Measurements from ENCODE around the gene THAP7. TPM values are rescaled to one million over a fixed set of nuclear protein-coding genes. Genes with fewer than 3 reads are reported as not detected.

THAP7 gene
- total and polyA plus RNA-seq, 2 experiments from 2014 or later = 21.8 to 25.9 TPM

DNA sequence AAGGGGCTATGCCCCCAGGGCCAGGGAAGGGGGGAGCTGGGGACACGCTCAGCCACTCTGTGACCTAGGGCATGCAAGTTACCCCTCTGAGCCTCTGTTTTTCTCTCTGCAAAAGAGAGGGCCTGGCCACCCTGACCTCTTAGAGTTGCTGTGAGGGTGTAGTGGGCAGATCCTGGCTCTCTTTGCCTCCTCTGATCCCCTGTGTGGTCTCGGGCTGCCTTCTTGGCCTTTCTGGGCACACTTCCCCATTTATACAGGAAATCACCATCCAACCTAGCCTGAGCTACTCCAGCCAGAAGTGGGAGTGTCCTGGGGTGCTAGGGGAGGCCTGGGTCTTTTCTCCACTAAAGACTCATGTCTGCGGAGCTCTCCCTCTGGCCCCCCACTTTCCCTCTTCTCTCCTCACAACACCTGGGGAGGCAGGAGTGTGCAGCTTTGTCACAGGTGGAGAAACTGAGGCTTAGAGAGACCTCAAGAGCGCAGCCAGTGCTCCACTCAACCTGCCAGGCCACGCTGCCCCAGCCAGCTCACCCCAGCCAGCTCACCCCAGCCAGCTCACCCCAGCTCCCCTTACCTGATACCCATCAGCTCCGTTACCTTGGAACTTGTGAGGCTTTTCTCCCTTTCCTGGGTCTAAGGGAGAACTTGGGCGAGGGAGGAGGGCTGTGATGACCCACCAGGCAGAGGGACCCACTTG, 33.5 kb downstream of the THAP7 start:
- no peaks in the 10 kb centered on the region for H3K79me2 ChIP-seq (replicated peaks; ENCODE audit: insufficient read depth)
- peak; percentile 4 for ATAC-seq
- Mint-ChIP-seq H3K4me3 (no peak overlapping the region), H3K9me3 (no peaks in the 10 kb centered on the region), H3K27me3 (ENCODE audit: insufficient read depth, low read depth, poor library complexity) (peaks cover 52% of the 10 kb centered on the region), H3K27ac (no peak overlapping the region), H3K4me1 (peaks cover 22% of the 10 kb centered on the region), H3K36me3 (ENCODE audit: low read depth) (no peaks in the 10 kb centered on the region; the same call in 2 of the 3 replicates)
- no peak for TF ChIP-seq STAT1 (IDR thresholded peaks at IDR 0.05; ENCODE audit: unreplicated experiment)
- TF ChIP-seq, protein P1, sequence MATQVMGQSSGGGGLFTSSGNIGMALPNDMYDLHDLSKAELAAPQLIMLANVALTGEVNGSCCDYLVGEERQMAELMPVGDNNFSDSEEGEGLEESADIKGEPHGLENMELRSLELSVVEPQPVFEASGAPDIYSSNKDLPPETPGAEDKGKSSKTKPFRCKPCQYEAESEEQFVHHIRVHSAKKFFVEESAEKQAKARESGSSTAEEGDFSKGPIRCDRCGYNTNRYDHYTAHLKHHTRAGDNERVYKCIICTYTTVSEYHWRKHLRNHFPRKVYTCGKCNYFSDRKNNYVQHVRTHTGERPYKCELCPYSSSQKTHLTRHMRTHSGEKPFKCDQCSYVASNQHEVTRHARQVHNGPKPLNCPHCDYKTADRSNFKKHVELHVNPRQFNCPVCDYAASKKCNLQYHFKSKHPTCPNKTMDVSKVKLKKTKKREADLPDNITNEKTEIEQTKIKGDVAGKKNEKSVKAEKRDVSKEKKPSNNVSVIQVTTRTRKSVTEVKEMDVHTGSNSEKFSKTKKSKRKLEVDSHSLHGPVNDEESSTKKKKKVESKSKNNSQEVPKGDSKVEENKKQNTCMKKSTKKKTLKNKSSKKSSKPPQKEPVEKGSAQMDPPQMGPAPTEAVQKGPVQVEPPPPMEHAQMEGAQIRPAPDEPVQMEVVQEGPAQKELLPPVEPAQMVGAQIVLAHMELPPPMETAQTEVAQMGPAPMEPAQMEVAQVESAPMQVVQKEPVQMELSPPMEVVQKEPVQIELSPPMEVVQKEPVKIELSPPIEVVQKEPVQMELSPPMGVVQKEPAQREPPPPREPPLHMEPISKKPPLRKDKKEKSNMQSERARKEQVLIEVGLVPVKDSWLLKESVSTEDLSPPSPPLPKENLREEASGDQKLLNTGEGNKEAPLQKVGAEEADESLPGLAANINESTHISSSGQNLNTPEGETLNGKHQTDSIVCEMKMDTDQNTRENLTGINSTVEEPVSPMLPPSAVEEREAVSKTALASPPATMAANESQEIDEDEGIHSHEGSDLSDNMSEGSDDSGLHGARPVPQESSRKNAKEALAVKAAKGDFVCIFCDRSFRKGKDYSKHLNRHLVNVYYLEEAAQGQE (IDR thresholded peaks at IDR 0.05; ENCODE audit: unreplicated experiment) = no peak
- no peak for TF ChIP-seq CREB1 (CRISPR knock-in tag; IDR thresholded peaks at IDR 0.05; ENCODE audit: low read depth)
- no peak for TF ChIP-seq JUNB (IDR thresholded peaks at IDR 0.05; ENCODE audit: unreplicated experiment)
- no peak for TF ChIP-seq EZH2 (IDR thresholded peaks at IDR 0.05; ENCODE audit: low read depth, unreplicated experiment)
- no peak for TF ChIP-seq ZNF331 (CRISPR knock-in tag; IDR thresholded peaks at IDR 0.05; ENCODE audit: low read depth)
- TF ChIP-seq, protein P2, sequence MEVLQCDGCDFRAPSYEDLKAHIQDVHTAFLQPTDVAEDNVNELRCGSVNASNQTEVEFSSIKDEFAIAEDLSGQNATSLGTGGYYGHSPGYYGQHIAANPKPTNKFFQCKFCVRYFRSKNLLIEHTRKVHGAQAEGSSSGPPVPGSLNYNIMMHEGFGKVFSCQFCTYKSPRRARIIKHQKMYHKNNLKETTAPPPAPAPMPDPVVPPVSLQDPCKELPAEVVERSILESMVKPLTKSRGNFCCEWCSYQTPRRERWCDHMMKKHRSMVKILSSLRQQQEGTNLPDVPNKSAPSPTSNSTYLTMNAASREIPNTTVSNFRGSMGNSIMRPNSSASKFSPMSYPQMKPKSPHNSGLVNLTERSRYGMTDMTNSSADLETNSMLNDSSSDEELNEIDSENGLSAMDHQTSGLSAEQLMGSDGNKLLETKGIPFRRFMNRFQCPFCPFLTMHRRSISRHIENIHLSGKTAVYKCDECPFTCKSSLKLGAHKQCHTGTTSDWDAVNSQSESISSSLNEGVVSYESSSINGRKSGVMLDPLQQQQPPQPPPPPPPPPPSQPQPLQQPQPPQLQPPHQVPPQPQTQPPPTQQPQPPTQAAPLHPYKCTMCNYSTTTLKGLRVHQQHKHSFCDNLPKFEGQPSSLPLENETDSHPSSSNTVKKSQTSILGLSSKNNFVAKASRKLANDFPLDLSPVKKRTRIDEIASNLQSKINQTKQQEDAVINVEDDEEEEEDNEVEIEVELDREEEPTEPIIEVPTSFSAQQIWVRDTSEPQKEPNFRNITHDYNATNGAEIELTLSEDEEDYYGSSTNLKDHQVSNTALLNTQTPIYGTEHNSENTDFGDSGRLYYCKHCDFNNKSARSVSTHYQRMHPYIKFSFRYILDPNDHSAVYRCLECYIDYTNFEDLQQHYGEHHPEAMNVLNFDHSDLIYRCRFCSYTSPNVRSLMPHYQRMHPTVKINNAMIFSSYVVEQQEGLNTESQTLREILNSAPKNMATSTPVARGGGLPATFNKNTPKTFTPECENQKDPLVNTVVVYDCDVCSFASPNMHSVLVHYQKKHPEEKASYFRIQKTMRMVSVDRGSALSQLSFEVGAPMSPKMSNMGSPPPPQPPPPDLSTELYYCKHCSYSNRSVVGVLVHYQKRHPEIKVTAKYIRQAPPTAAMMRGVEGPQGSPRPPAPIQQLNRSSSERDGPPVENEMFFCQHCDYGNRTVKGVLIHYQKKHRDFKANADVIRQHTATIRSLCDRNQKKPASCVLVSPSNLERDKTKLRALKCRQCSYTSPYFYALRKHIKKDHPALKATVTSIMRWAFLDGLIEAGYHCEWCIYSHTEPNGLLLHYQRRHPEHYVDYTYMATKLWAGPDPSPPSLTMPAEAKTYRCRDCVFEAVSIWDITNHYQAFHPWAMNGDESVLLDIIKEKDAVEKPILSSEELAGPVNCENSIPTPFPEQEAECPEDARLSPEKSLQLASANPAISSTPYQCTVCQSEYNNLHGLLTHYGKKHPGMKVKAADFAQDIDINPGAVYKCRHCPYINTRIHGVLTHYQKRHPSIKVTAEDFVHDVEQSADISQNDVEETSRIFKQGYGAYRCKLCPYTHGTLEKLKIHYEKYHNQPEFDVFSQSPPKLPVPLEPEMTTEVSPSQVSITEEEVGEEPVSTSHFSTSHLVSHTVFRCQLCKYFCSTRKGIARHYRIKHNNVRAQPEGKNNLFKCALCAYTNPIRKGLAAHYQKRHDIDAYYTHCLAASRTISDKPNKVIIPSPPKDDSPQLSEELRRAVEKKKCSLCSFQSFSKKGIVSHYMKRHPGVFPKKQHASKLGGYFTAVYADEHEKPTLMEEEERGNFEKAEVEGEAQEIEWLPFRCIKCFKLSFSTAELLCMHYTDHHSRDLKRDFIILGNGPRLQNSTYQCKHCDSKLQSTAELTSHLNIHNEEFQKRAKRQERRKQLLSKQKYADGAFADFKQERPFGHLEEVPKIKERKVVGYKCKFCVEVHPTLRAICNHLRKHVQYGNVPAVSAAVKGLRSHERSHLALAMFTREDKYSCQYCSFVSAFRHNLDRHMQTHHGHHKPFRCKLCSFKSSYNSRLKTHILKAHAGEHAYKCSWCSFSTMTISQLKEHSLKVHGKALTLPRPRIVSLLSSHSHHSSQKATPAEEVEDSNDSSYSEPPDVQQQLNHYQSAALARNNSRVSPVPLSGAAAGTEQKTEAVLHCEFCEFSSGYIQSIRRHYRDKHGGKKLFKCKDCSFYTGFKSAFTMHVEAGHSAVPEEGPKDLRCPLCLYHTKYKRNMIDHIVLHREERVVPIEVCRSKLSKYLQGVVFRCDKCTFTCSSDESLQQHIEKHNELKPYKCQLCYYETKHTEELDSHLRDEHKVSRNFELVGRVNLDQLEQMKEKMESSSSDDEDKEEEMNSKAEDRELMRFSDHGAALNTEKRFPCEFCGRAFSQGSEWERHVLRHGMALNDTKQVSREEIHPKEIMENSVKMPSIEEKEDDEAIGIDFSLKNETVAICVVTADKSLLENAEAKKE (CRISPR knock-in tag; IDR thresholded peaks at IDR 0.05) = no peak
- TF ChIP-seq, protein P3, sequence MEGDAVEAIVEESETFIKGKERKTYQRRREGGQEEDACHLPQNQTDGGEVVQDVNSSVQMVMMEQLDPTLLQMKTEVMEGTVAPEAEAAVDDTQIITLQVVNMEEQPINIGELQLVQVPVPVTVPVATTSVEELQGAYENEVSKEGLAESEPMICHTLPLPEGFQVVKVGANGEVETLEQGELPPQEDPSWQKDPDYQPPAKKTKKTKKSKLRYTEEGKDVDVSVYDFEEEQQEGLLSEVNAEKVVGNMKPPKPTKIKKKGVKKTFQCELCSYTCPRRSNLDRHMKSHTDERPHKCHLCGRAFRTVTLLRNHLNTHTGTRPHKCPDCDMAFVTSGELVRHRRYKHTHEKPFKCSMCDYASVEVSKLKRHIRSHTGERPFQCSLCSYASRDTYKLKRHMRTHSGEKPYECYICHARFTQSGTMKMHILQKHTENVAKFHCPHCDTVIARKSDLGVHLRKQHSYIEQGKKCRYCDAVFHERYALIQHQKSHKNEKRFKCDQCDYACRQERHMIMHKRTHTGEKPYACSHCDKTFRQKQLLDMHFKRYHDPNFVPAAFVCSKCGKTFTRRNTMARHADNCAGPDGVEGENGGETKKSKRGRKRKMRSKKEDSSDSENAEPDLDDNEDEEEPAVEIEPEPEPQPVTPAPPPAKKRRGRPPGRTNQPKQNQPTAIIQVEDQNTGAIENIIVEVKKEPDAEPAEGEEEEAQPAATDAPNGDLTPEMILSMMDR (conservative IDR thresholded peaks at IDR 0.05; ENCODE audit: low read depth in 2 of 2) = no peak
- TF ChIP-seq POLR2AphosphoS5 (IDR thresholded peaks at IDR 0.05; ENCODE audit: low read depth) = no peak
- TF ChIP-seq ZNF114 (CRISPR knock-in tag; IDR thresholded peaks at IDR 0.05) = no peak
- TF ChIP-seq EZH2phosphoT487 (IDR thresholded peaks at IDR 0.05; ENCODE audit: unreplicated experiment) = no peak
- TF ChIP-seq, protein P4, sequence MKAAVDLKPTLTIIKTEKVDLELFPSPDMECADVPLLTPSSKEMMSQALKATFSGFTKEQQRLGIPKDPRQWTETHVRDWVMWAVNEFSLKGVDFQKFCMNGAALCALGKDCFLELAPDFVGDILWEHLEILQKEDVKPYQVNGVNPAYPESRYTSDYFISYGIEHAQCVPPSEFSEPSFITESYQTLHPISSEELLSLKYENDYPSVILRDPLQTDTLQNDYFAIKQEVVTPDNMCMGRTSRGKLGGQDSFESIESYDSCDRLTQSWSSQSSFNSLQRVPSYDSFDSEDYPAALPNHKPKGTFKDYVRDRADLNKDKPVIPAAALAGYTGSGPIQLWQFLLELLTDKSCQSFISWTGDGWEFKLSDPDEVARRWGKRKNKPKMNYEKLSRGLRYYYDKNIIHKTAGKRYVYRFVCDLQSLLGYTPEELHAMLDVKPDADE (IDR thresholded peaks at IDR 0.05) = no peak
- TF ChIP-seq NANOG (IDR thresholded peaks at IDR 0.05; ENCODE audit: borderline replicate concordance) = no peak
- H4K20me1 ChIP-seq (replicated peaks; ENCODE audit: insufficient read depth) = peaks cover 3% of the 10 kb centered on the region; the same call in 1 of the 2 replicates
- H3K4me2 ChIP-seq = peak overlapping the region; percentile 66; the same call in 1 of the 2 replicates
- H3K9me2 ChIP-seq (ENCODE audit: insufficient read depth) = no peaks in the 10 kb centered on the region
- no peaks in the 10 kb centered on the region for H3K36me3 ChIP-seq (ENCODE audit: insufficient read depth)
- H3F3A ChIP-seq (replicated peaks; ENCODE audit: low read depth) = no peaks in the 10 kb centered on the region
- peaks cover 3% of the 10 kb centered on the region; the same call in 1 of the 2 replicates for H3K4me1 ChIP-seq (ENCODE audit: insufficient read depth)
- no peak for DNase-seq (ENCODE audit: low spot score)
- H3K4me3 ChIP-seq = no peak overlapping the region
- no peak overlapping the region for H3K27ac ChIP-seq (ENCODE audit: low read depth)
- no peak overlapping the region for H2AFZ ChIP-seq
- peaks cover 78% of the 10 kb centered on the region for H3K27me3 ChIP-seq (ENCODE audit: insufficient read depth)
